Right cardiac atrium (tissue), 5 donors: ENCODE data around the gene COL19A1. TPM values are rescaled to one million over a fixed set of nuclear protein-coding genes. Genes with fewer than 3 reads are reported as not detected.

ENCODE experiments used
- ATAC-seq, 2 donors: fragments of 200-7000 bp; cut with Tn5 transposase; one replicate each; pipeline versions ENCODE4 v1.8.0 to v1.9.1; 2020; ENCODE audit warnings: moderate library complexity in 2 of 2, mild to moderate bottlenecking in 1 of 2
- DNase-seq, 3 donors: peaks; one replicate each; pipeline ENCODE4 v3.0.0-alpha.2; 2020
- H3K27ac ChIP-seq: one replicate; pipeline ENCODE4 v1.5.1; 2013; ENCODE audit warnings: mild to moderate bottlenecking, low read length, control low read depth, moderate library complexity
- H3K27me3 ChIP-seq: one replicate; pipeline ENCODE4 v1.6.1; 2013; ENCODE audit not compliant: control insufficient read depth, insufficient read depth
- H3K4me1 ChIP-seq: one replicate; pipeline ENCODE4 v1.6.1; 2013; ENCODE audit warnings: low read length; ENCODE audit not compliant: control insufficient read depth, insufficient read depth
- H3K4me3 ChIP-seq: one replicate; pipeline ENCODE4 v1.5.1; 2013; ENCODE audit warnings: low read length, control low read depth
- H3K9me3 ChIP-seq: one replicate; pipeline ENCODE4 v1.6.1; 2013; ENCODE audit warnings: low read length; ENCODE audit not compliant: control insufficient read depth
- WGBS: extraction: QIAGEN DNeasy Blood & Tissue Kit; methylation state at CpG from one replicate; pipeline ENCODE4 v1.1.7; 2013; 5-methylcytosine and 5-hydroxymethylcytosine counted together
- intact Hi-C, 4 donors: fragments of 100-400 bp; cut with DNase I; formaldehyde crosslinking; loops; one replicate each; pipeline versions ENCODE4 v1.11.0 to v1.14.0; 2022 to 2023
- polyA plus RNA-seq: library from polyadenylated mRNA; stranded (reverse); fragments of 200-250 nt; gene quantifications from one replicate; pipeline ENCODE4 v1.2.3, GENCODE V29; 2013
- total RNA-seq, 4 donors: library from RNA; stranded (reverse); fragmentation: NEBNext Ultra II Directional; extraction: Animal tissue kit (Norgen Biotek cat#: 25700); gene quantifications; one replicate each; pipeline ENCODE4 v1.2.1, GENCODE V29; 2021
- donor health status: healthy with polysubstance abuse.
- donor health status: DM: no; HTN: yes; CAD: no.
- donor health status: DM: no; HTN: no; CAD: no.
- donor health status: DM: no; HTN: yes; CAD: no; lungs with severe emphysema.
- donor health status: DM: yes; HTN: yes; CAD: no.

The COL19A1 gene
- total and polyA plus RNA-seq, 5 donors: 1.0 to 6.0 (median 3.6) TPM

- no peaks in the 10 kb centered on the region for H3K4me1 ChIP-seq
- intact Hi-C loops: loop anchor here (2.0 to 10.0 kb wide), 3 partner anchors 269 to 272 kb away; no protein-coding TSS in a partner anchor
Observed at GRCh38 chr6:69835414-69836179, 30.8 kb upstream of the COL19A1 start.

GRCh38 chr6:69841862-69842261, 24.5 kb upstream of the COL19A1 start:
- no peak for ATAC-seq
- H3K4me3 ChIP-seq: no peak overlapping the region
- no peaks in the 10 kb centered on the region for H3K9me3 ChIP-seq
- intact Hi-C loops: no loop called here
- H3K27me3 ChIP-seq: no peaks in the 10 kb centered on the region
- no peaks in the 10 kb centered on the region for H3K4me1 ChIP-seq
- WGBS: 63% methylated on average over 1 of the region's 1 CpG
- DNase-seq: no peak
- H3K27ac ChIP-seq: no peak overlapping the region

More at GRCh38 chr6:69835414-69836179, 30.8 kb upstream of the COL19A1 start:
- no peak for ATAC-seq
- no peak for DNase-seq
- no peaks in the 10 kb centered on the region for H3K9me3 ChIP-seq
- no peak overlapping the region for H3K4me3 ChIP-seq
- no peaks in the 10 kb centered on the region for H3K27me3 ChIP-seq
- no peak overlapping the region for H3K27ac ChIP-seq
- 5% methylated on average over 5 of the region's 5 CpGs for WGBS

- intact Hi-C loops: no loop called here
- H3K27ac ChIP-seq: no peak overlapping the region
- no peaks in the 10 kb centered on the region for H3K27me3 ChIP-seq
- H3K4me1 ChIP-seq: no peaks in the 10 kb centered on the region
- ATAC-seq (no peak), DNase-seq (no peak)
- no peaks in the 10 kb centered on the region for H3K9me3 ChIP-seq
- 76% methylated on average over 1 of the region's 1 CpG for WGBS
- no peak overlapping the region for H3K4me3 ChIP-seq
Observed at GRCh38 chr6:69843189-69843588, 23.2 kb upstream of the COL19A1 start.

GRCh38 chr6:69846312-69846711, 20.0 kb upstream of the COL19A1 start:
- intact Hi-C loops: no loop called here
- Histone ChIP-seq H3K4me3 (no peak overlapping the region), H3K4me1 (no peaks in the 10 kb centered on the region), H3K9me3 (no peaks in the 10 kb centered on the region), H3K27ac (no peak overlapping the region), H3K27me3 (no peaks in the 10 kb centered on the region)
- DNase-seq (no peak), ATAC-seq (no peak)
- 83% methylated on average over 2 of the region's 2 CpGs for WGBS

DNA sequence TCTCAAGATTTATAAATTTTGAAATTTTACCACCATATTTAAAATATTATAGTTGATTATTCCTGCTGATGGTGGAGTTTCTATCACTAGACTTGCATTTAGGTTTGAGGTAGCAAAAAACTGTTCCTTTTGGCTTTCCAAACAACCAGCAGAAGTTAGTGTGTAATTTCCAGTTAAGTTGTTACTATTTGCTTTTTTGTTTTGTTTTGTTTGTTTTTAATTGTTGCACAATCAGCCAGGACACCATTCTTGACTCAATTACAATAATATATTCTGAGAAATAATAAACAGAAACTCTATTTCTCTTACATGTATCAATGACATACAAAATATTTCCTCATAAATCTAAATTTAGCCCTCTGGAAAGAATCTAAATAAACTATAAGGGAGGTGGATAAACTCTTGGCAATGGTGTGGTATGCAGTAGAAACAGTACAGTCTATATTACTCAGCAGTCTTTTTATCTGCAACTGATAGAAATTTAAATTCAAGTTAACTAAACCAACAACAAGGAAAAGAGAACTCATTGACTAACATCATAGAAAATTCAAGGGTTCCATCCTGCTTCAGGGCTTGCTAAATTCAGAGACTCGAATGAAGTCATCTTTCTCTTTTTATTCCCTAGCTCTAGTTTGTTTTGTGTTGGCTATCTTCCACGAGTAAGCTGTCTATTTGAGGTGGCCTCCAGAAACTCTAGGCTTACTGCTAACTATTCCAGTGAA, 19.4 kb upstream of the COL19A1 start:
- H3K4me3 ChIP-seq: no peak overlapping the region
- WGBS: 30% methylated on average over 2 of the region's 2 CpGs
- H3K9me3 ChIP-seq: no peaks in the 10 kb centered on the region
- ATAC-seq (no peak), DNase-seq (no peak)
- H3K27ac ChIP-seq: no peak overlapping the region
- no peaks in the 10 kb centered on the region for H3K4me1 ChIP-seq
- H3K27me3 ChIP-seq: no peaks in the 10 kb centered on the region
- intact Hi-C loops: no loop called here

- H3K27me3 ChIP-seq: no peaks in the 10 kb centered on the region
- WGBS: 40% methylated on average over 1 of the region's 1 CpG
- H3K4me3 ChIP-seq: no peak overlapping the region
- H3K27ac ChIP-seq: no peak overlapping the region
- DNase-seq (no peak), ATAC-seq (no peak)
- H3K9me3 ChIP-seq: no peaks in the 10 kb centered on the region
- H3K4me1 ChIP-seq: no peaks in the 10 kb centered on the region
- intact Hi-C loops: no loop called here
Observed at GRCh38 chr6:69847492-69847788, 18.9 kb upstream of the COL19A1 start.

DNA sequence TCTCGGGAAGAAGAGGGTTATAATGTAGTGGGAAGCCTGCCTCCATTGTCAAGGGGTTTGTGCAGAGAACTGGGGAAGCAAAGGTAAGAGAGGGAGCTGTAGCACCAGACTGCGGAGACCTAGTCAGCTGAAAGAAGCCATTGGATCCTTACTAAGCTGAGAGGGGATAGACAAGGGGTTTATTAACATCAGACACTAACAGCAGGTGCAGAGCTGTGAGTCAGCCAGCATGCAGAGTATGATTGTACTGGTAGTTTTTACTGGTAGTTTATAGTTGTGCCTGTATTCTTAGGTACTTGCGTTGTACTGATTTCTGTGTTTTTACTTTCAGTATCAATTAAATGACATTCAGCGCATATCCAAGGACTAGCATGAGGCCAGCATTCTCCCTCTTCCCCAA, 17.8 kb upstream of the COL19A1 start:
- no peaks in the 10 kb centered on the region for H3K4me1 ChIP-seq
- no peaks in the 10 kb centered on the region for H3K27me3 ChIP-seq
- no peaks in the 10 kb centered on the region for H3K9me3 ChIP-seq
- H3K27ac ChIP-seq: no peak overlapping the region
- 88% methylated on average over 4 of the region's 4 CpGs for WGBS
- DNase-seq: no peak
- no peak for ATAC-seq
- H3K4me3 ChIP-seq: no peak overlapping the region
- intact Hi-C loops: no loop called here

DNA sequence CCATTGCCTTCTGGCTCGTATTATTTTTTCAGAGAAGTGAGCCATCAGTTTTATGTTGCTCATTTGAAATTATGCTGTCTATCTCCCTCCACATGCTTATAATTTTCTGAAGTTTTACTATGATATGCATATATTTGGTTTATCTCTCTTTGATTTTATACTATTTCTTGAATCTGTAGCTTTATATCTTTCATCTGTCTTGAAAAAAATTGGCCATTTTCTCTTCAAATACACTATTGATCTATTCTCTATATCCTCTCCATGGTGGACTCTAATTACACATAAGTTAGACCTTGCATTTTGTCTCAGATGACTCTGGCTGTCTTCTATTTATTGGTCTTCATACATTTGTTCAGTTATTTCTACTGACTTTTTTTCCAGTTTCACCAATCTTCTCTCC, 13.7 kb upstream of the COL19A1 start:
- Histone ChIP-seq H3K9me3 (no peaks in the 10 kb centered on the region), H3K27me3 (no peaks in the 10 kb centered on the region), H3K4me1 (no peaks in the 10 kb centered on the region), H3K4me3 (no peak overlapping the region), H3K27ac (no peak overlapping the region)
- 31% methylated on average over 1 of the region's 1 CpG for WGBS
- DNase-seq (no peak), ATAC-seq (no peak)
- intact Hi-C loops: no loop called here

DNA sequence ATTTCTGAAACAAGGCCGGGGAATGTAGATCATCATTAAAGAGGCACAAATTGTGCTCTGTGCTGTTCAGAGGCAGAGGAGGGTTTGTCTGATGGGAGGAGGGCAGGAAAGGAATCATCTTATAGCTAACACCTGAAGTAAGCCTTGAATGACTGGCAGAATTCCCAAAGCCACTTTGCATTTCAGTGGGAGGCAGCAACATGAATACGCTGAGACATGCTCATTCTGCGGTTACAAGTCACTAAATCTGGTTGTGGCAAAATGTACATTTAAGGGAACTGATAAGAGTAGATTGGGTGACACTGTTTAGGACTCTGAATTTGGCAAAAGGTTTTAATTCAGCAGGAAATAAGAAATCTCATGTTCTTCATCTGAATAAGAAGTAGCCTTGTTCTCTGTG, 4.4 kb upstream of the COL19A1 start:
- no peaks in the 10 kb centered on the region for H3K9me3 ChIP-seq
- WGBS: 87% methylated on average over 3 of the region's 3 CpGs
- H3K4me1 ChIP-seq: peaks cover 2% of the 10 kb centered on the region
- H3K27ac ChIP-seq: no peak overlapping the region
- peaks cover 2% of the 10 kb centered on the region for H3K27me3 ChIP-seq
- DNase-seq: no peak
- no peak for ATAC-seq
- H3K4me3 ChIP-seq: no peak overlapping the region
- intact Hi-C loops: no loop called here

- ATAC-seq (no peak), DNase-seq (no peak)
- Histone ChIP-seq H3K9me3 (no peaks in the 10 kb centered on the region), H3K27me3 (peaks cover 2% of the 10 kb centered on the region), H3K4me1 (peaks cover 2% of the 10 kb centered on the region), H3K27ac (no peak overlapping the region), H3K4me3 (no peak overlapping the region)
- intact Hi-C loops: no loop called here
- WGBS: 88% methylated on average over 2 of the region's 2 CpGs
Observed at GRCh38 chr6:69863766-69864165, 2.6 kb upstream of the COL19A1 start.

GRCh38 chr6:69865126-69865525, 1.2 kb upstream of the COL19A1 start:
- Histone ChIP-seq H3K4me1 (peaks cover 2% of the 10 kb centered on the region), H3K4me3 (no peak overlapping the region), H3K27ac (no peak overlapping the region), H3K27me3 (peaks cover 2% of the 10 kb centered on the region), H3K9me3 (no peaks in the 10 kb centered on the region)
- WGBS: 66% methylated on average over 2 of the region's 2 CpGs
- ATAC-seq (no peak), DNase-seq (no peak)
- intact Hi-C loops: no loop called here
